D721Med (cell line): ENCODE data around the gene NAV2.

Experiments
- DNase-seq: peaks from one replicate; pipeline ENCODE4 v3.0.0; 2011; ENCODE audit warnings: low spot score; ENCODE audit not compliant: insufficient read length
- FAIRE-seq: peaks from 2 replicates; lab custom pipeline; 2011; peaks lifted over from hg19 to GRCh38; lab: Jason Lieb, UNC
- CTCF ChIP-seq: IDR thresholded peaks from 2 replicates; pipeline ENCODE4 v1.5.1; 2012; ENCODE audit warnings: mild to moderate bottlenecking, control low read depth; ENCODE audit not compliant: insufficient read depth; ENCODE audit errors: missing control alignments

NAV2 gene

GRCh38 chr11:20138707-20139106 is 426.1 kb downstream of the NAV2 start:
- DNase-seq (no peak), FAIRE-seq (no peak)
- TF ChIP-seq CTCF = no peak

GRCh38 chr11:20154381-20154780 is 441.7 kb downstream of the NAV2 start:
- FAIRE-seq (no peak), DNase-seq (no peak)
- no peak for TF ChIP-seq CTCF

GRCh38 chr11:20155683-20156279 is 443.1 kb downstream of the NAV2 start:
- DNase-seq (no peak), FAIRE-seq (no peak)
- no peak for TF ChIP-seq CTCF

- no peak for FAIRE-seq
- no peak for TF ChIP-seq CTCF
- DNase-seq = no peak
Measured at GRCh38 chr11:20156280-20156875, 443.7 kb downstream of the NAV2 start.

GRCh38 chr11:20156876-20157613 is 444.4 kb downstream of the NAV2 start:
- no peak for DNase-seq
- no peak for FAIRE-seq
- TF ChIP-seq CTCF = no peak

GRCh38 chr11:20157728-20158127 is 445.1 kb downstream of the NAV2 start:
- no peak for FAIRE-seq
- DNase-seq = no peak
- TF ChIP-seq CTCF = no peak
